ENCODE measurements around the gene FYN.

DNA sequence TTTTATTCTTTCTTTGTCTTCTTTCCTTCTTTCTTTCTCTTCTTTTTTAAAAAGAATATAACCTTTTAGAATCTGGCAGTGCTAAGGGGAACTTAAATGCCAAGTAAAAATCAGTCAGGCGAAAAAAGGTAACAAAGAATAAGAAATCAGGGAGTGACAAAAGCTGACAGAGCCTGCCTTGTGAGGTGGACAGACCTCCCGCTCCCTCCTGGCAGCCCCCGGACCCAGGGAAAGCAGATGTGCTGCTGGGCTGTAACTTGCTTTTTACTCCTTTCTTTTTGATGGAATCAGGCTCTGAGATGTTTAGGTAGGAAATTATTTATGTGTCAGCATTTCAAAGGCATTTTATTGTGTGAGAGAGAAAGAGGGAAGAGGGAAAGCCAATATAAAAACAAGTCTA, 172.1 kb downstream of the FYN start:
- TF ChIP-seq, protein P1, sequence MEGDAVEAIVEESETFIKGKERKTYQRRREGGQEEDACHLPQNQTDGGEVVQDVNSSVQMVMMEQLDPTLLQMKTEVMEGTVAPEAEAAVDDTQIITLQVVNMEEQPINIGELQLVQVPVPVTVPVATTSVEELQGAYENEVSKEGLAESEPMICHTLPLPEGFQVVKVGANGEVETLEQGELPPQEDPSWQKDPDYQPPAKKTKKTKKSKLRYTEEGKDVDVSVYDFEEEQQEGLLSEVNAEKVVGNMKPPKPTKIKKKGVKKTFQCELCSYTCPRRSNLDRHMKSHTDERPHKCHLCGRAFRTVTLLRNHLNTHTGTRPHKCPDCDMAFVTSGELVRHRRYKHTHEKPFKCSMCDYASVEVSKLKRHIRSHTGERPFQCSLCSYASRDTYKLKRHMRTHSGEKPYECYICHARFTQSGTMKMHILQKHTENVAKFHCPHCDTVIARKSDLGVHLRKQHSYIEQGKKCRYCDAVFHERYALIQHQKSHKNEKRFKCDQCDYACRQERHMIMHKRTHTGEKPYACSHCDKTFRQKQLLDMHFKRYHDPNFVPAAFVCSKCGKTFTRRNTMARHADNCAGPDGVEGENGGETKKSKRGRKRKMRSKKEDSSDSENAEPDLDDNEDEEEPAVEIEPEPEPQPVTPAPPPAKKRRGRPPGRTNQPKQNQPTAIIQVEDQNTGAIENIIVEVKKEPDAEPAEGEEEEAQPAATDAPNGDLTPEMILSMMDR (IDR thresholded peaks at IDR 0.05), result no peak
- TF ChIP-seq POLR2A (IDR thresholded peaks at IDR 0.05), result no peak
